Smooth muscle cell (in vitro differentiated cells): ENCODE measurements around the gene PDE6C. TPM values are rescaled to one million over a fixed set of nuclear protein-coding genes. Genes with fewer than 3 reads are reported as not detected.

Experiments used
- DNase-seq: peaks from one replicate; lab custom pipeline; 2025; ENCODE audit not compliant: unreplicated experiment; lab: John Stamatoyannopoulos, UW
- H2AFZ ChIP-seq: fragments of 200-600 bp; sonication (generic); 2 replicates; pipeline ENCODE4 v1.6.0; 2016; ENCODE audit warnings: antibody characterized with exemption, low read depth, mild to moderate bottlenecking
- H3F3A ChIP-seq: fragments of 200-600 bp; sonication (generic); 2 replicates; pipeline ENCODE4 v1.6.0; 2017; ENCODE audit warnings: antibody characterized with exemption, low read depth
- H3K27ac ChIP-seq: fragments of 200-600 bp; sonication (generic); 2 replicates; pipeline ENCODE4 v1.5.1; 2016; ENCODE audit warnings: low read depth, mild to moderate bottlenecking
- H3K27me3 ChIP-seq: fragments of 200-600 bp; sonication (generic); 2 replicates; pipeline ENCODE4 v1.6.1; 2016; ENCODE audit warnings: low read depth, mild to moderate bottlenecking
- H3K36me3 ChIP-seq: fragments of 200-600 bp; sonication (generic); 2 replicates; pipeline ENCODE4 v1.5.1; 2016; ENCODE audit warnings: low read depth
- H3K4me1 ChIP-seq: fragments of 200-600 bp; sonication (generic); 2 replicates; pipeline ENCODE4 v1.5.1; 2016; ENCODE audit warnings: low read depth
- H3K4me2 ChIP-seq: fragments of 200-600 bp; sonication (generic); 2 replicates; pipeline ENCODE4 v1.6.0; 2016; ENCODE audit warnings: mild to moderate bottlenecking
- H3K4me3 ChIP-seq: fragments of 200-600 bp; sonication (generic); 2 replicates; pipeline ENCODE4 v1.5.1; 2016; ENCODE audit warnings: mild to moderate bottlenecking
- H3K79me2 ChIP-seq: fragments of 200-600 bp; sonication (generic); 2 replicates; pipeline ENCODE4 v1.6.0; 2016; ENCODE audit warnings: low read depth, mild to moderate bottlenecking
- H3K9ac ChIP-seq: fragments of 200-600 bp; sonication (generic); 2 replicates; pipeline ENCODE4 v1.6.0; 2016; ENCODE audit warnings: low read depth
- H3K9me3 ChIP-seq: fragments of 200-600 bp; sonication (generic); replicated peaks from 2 replicates; pipeline ENCODE4 v1.5.1; 2016; ENCODE audit warnings: low read depth
- H4K20me1 ChIP-seq: fragments of 200-600 bp; sonication (generic); 2 replicates; pipeline ENCODE4 v1.6.0; 2016; ENCODE audit warnings: low read depth
- CTCF ChIP-seq: fragments of 200-600 bp; sonication (generic); IDR thresholded peaks from 2 replicates; pipeline ENCODE4 v1.5.1; 2017; ENCODE audit warnings: borderline replicate concordance, mild to moderate bottlenecking, antibody characterized with exemption; ENCODE audit not compliant: insufficient read depth, poor library complexity, severe bottlenecking
- WGBS: methylation state at CpG from one replicate; pipeline ENCODE4 v1.1.7; 2016; ENCODE audit warnings: low lambda C conversion rate; 5-methylcytosine and 5-hydroxymethylcytosine counted together
- polyA plus RNA-seq: library from polyadenylated mRNA; unstranded; fragments of >200 nt; fragmentation: Nextera tagmentation; extraction: Ambion mirVana; gene quantifications from 2 replicates; pipeline ENCODE4 v1.2.1, GENCODE V29; 2016
- total RNA-seq: library from RNA; depleted of rRNA; stranded (reverse); fragments of >200 nt; gene quantifications from 2 replicates; pipeline ENCODE4 v1.2.3, GENCODE V29; 2014

Gene PDE6C
- total and polyA plus RNA-seq, 2 experiments from 2014 or later, result not detected

- TF ChIP-seq CTCF, result no peak
- no peaks in the 10 kb centered on the region for H3F3A ChIP-seq
- H2AFZ ChIP-seq, result no peak overlapping the region
Observed at GRCh38 chr10:93584445-93584844, 27.9 kb upstream of the PDE6C start.

GRCh38 chr10:93589648-93590562, 22.4 kb upstream of the PDE6C start:
- Histone ChIP-seq H2AFZ (no peak overlapping the region), H3K79me2 (no peaks in the 10 kb centered on the region), H3K27ac (no peak overlapping the region), H3K9me3 (no peaks in the 10 kb centered on the region), H3K4me3 (no peak overlapping the region), H4K20me1 (no peaks in the 10 kb centered on the region), H3K4me1 (peaks cover 5% of the 10 kb centered on the region), H3K36me3 (no peaks in the 10 kb centered on the region), H3K9ac (no peak overlapping the region), H3K4me2 (no peak overlapping the region), H3K27me3 (no peaks in the 10 kb centered on the region), H3F3A (no peaks in the 10 kb centered on the region)
- DNase-seq, result no peak
- WGBS, result 82% methylated on average over 15 of the region's 15 CpGs
- no peak for TF ChIP-seq CTCF

More at GRCh38 chr10:93584445-93584844, 27.9 kb upstream of the PDE6C start:
- H3K36me3 ChIP-seq, result no peaks in the 10 kb centered on the region
- H3K4me2 ChIP-seq, result no peak overlapping the region
- no peak overlapping the region for H3K27ac ChIP-seq
- H3K27me3 ChIP-seq, result no peaks in the 10 kb centered on the region
- H3K9me3 ChIP-seq, result no peaks in the 10 kb centered on the region
- no peaks in the 10 kb centered on the region for H4K20me1 ChIP-seq
- H3K4me1 ChIP-seq, result no peaks in the 10 kb centered on the region
- no peak for DNase-seq
- no peak overlapping the region for H3K9ac ChIP-seq
- H3K4me3 ChIP-seq, result no peak overlapping the region
- no peaks in the 10 kb centered on the region for H3K79me2 ChIP-seq
- WGBS, result 94% methylated on average over 7 of the region's 7 CpGs

- WGBS, result 74% methylated on average over 7 of the region's 7 CpGs
Observed at GRCh38 chr10:93590638-93591037, 21.7 kb upstream of the PDE6C start.

More at GRCh38 chr10:93590638-93591037, 21.7 kb upstream of the PDE6C start:
- no peaks in the 10 kb centered on the region for H4K20me1 ChIP-seq
- no peaks in the 10 kb centered on the region for H3F3A ChIP-seq
- H3K4me2 ChIP-seq, result no peak overlapping the region
- peaks cover 5% of the 10 kb centered on the region for H3K4me1 ChIP-seq
- H3K79me2 ChIP-seq, result no peaks in the 10 kb centered on the region
- no peaks in the 10 kb centered on the region for H3K9me3 ChIP-seq
- no peak overlapping the region for H3K4me3 ChIP-seq
- DNase-seq, result no peak
- no peaks in the 10 kb centered on the region for H3K36me3 ChIP-seq
- TF ChIP-seq CTCF, result no peak
- no peak overlapping the region for H3K27ac ChIP-seq
- no peak overlapping the region for H2AFZ ChIP-seq
- H3K9ac ChIP-seq, result no peak overlapping the region
- H3K27me3 ChIP-seq, result no peaks in the 10 kb centered on the region
